HFF-Myc (cell line): Measurements from ENCODE around the gene CEP164.

Experiments used
- DNase-seq: peaks from one replicate; pipeline ENCODE4 v3.0.0-alpha.2; 2011; ENCODE audit warnings: low read depth; ENCODE audit errors: extremely low read depth
- H3K4me3 ChIP-seq: replicated peaks from 2 replicates; pipeline ENCODE4 v1.5.1; 2011; ENCODE audit warnings: low read depth, mild to moderate bottlenecking, control low read depth, low read length
- TF ChIP-seq, protein P1 (sequence below): IDR thresholded peaks from 2 replicates; pipeline ENCODE4 v1.5.1; 2012; ENCODE audit warnings: mild to moderate bottlenecking, low read depth, low read length, control low read depth; ENCODE audit errors: missing control alignments

Gene CEP164

DNA sequence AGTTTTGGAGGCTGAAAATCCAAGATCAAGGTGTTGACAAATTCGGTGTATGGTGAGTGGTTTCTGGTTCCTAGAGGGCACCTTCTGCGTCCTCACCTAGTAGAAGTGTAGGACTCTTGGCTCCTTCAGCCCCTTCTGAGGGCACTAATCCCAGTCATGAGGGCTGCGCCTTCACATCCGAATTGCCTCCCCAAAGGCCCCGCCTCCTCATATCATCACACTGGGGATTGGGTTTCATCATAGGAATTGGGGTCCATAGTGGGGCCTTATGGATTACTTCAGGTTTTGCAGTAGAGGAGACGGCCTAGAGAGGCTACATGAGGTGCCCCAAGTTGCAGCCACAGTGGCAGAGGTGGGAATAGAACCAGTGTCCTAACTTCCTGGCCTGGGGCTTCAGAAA is 87.1 kb downstream of the CEP164 start:
- H3K4me3 ChIP-seq, result no peak overlapping the region
- TF ChIP-seq, protein P1, sequence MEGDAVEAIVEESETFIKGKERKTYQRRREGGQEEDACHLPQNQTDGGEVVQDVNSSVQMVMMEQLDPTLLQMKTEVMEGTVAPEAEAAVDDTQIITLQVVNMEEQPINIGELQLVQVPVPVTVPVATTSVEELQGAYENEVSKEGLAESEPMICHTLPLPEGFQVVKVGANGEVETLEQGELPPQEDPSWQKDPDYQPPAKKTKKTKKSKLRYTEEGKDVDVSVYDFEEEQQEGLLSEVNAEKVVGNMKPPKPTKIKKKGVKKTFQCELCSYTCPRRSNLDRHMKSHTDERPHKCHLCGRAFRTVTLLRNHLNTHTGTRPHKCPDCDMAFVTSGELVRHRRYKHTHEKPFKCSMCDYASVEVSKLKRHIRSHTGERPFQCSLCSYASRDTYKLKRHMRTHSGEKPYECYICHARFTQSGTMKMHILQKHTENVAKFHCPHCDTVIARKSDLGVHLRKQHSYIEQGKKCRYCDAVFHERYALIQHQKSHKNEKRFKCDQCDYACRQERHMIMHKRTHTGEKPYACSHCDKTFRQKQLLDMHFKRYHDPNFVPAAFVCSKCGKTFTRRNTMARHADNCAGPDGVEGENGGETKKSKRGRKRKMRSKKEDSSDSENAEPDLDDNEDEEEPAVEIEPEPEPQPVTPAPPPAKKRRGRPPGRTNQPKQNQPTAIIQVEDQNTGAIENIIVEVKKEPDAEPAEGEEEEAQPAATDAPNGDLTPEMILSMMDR, result no peak
- no peak for DNase-seq

DNA sequence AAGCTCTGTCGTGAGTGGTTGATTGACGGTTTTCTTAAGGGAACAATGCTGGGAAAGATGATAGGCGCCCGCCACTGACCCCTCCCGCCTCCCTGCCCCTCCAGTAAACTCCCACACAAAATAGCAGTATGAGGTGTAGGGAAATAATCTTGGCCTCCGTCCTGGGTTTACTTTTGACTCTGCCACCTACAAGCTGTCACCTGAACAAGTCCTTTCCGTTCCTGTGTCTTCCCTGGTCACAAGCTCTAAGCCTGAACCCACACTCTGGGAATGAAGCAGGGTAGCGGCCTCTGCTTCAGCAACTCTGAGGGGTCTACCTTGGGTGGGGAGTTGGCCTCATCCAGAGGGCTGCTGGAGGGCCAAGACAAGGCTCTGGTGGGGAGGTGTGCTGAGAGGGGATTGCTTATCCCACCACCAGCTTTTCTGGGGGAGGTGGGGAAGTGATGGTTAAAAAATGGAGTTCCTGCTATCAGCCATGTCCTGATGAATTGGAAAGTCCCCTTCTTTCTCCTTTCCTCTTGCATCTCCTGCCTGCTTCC is 87.8 kb downstream of the CEP164 start:
- TF ChIP-seq, protein P1, result no peak
- no peak overlapping the region for H3K4me3 ChIP-seq
- no peak for DNase-seq

DNA sequence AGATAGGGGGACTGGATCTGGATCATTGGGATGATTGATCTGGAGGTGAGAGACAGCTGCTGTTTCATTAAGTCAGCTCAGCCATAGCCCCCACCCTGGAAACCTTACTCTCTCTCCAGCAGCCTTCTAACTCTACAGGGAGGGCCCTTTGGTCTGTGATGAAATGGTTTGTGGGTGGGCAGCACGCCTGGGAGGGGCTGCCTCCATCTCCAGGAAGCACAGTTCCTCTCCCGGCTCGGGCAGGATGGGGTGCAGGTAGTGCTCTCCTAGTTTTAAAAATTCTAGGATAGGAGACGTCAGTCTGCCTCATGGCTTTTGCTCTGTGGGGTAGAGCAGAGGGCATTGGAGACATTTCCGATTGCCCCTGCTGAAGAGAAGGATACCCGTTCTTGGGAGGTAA is 89.7 kb downstream of the CEP164 start:
- TF ChIP-seq, protein P1, result no peak
- no peak for DNase-seq
- no peak overlapping the region for H3K4me3 ChIP-seq

GRCh38 chr11:117417856-117418255 is 90.2 kb downstream of the CEP164 start:
- TF ChIP-seq, protein P1, result no peak
- DNase-seq, result no peak
- H3K4me3 ChIP-seq, result no peak overlapping the region

DNA sequence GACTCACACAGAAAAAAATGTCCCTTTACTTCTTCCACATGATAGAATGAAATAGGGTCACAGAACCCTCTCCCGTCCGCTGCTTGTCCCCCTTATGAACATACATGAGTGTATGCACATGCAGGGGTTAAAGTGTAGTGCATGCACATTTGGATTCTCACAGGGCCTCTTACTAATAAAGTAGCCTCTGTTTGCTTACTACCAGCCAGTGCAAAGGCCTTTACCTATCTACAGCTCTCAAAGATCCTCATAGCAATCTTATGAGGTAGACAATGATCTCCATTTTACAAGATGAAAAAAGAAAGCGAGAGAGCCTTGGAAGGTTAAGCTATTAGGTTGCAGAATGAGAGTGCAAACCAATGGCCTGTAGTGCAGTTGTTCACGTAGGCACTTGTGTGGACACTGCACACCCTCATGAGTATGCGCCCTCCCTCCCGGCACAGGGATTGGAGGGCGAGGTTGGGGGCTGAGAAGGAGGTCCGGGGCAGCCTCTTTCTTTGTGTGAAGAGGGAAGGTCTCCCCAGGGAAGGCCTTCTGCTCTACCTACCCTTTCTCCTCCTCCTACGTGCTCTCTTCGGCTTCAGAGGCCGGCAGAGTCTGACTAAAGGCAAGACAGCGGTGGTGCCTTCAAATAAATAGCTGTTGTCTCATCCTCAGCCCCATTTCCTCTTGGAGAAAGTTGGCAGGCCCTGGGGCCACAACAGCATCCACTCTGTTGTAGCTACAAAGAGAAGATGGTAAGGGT is 91.3 kb downstream of the CEP164 start:
- TF ChIP-seq, protein P1, result no peak
- DNase-seq, result no peak
- H3K4me3 ChIP-seq, result no peak overlapping the region

- no peak overlapping the region for H3K4me3 ChIP-seq
- TF ChIP-seq, protein P1, result no peak
- DNase-seq, result no peak
Observed at GRCh38 chr11:117419482-117420142, 92.0 kb downstream of the CEP164 start.

DNA sequence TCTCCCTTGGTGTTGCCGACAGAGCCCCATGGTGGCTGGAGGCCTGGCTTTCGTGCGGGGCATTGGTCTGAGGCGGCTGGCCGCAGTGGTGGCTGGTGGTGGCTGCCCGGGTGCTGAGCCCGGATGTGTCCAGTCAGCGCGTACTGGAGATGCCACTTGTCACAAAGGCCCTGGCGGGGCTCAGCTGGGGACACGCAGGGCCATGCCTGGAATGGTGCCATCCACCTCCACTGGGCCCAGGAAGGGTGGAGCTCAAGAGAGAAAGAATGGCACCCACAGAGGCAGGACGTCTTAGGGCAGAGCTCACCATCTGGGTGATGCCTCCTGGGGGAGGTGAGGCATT is 92.5 kb downstream of the CEP164 start:
- TF ChIP-seq, protein P1, result no peak
- DNase-seq, result no peak
- no peak overlapping the region for H3K4me3 ChIP-seq
